Measurements from ENCODE around the gene OPN1SW.

Gene OPN1SW

DNA sequence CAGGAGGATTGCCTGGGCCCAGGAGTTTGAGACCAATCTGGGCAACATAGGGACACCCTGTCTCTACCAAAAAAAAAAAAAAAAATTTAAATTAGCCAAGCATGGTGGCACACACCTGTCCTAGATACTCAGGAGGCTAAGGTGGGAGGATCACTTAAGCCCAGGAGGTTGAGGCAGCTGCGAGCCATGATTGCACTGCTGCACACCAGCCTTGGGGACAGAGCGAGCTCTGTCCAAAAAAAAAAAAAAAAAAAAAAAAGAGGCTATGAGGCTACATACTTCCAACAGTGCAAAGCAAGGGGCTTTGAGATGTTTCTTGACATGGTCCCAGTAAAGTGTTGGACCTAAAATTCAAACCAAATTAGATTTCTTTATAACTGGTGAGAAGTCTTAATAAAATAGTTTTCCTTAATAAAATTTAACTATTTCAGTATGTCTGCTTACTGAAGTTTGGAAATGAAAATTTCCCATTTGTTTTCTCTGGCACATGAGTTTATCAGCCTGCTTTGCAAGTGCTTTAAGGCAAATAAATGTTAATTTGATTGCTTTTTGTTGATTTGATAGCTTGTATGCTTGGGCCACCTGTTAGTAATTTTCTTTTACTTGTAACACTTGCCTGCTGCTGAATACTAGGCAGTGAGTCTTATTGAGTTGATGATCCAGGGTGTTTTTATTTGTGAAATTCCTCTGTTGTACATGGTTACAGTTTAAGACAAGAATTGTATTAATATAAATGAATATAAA is 20.3 kb downstream of the OPN1SW start:
- TF ChIP-seq, protein P1, sequence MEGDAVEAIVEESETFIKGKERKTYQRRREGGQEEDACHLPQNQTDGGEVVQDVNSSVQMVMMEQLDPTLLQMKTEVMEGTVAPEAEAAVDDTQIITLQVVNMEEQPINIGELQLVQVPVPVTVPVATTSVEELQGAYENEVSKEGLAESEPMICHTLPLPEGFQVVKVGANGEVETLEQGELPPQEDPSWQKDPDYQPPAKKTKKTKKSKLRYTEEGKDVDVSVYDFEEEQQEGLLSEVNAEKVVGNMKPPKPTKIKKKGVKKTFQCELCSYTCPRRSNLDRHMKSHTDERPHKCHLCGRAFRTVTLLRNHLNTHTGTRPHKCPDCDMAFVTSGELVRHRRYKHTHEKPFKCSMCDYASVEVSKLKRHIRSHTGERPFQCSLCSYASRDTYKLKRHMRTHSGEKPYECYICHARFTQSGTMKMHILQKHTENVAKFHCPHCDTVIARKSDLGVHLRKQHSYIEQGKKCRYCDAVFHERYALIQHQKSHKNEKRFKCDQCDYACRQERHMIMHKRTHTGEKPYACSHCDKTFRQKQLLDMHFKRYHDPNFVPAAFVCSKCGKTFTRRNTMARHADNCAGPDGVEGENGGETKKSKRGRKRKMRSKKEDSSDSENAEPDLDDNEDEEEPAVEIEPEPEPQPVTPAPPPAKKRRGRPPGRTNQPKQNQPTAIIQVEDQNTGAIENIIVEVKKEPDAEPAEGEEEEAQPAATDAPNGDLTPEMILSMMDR (IDR thresholded peaks at IDR 0.05; ENCODE audit: low read depth, low read length, missing control alignments) = no peak
- H3K4me3 ChIP-seq (replicated peaks; ENCODE audit: low read depth, low read length) = no peak overlapping the region
- no peak for DNase-seq (ENCODE audit: extremely low read depth, low read depth)

DNA sequence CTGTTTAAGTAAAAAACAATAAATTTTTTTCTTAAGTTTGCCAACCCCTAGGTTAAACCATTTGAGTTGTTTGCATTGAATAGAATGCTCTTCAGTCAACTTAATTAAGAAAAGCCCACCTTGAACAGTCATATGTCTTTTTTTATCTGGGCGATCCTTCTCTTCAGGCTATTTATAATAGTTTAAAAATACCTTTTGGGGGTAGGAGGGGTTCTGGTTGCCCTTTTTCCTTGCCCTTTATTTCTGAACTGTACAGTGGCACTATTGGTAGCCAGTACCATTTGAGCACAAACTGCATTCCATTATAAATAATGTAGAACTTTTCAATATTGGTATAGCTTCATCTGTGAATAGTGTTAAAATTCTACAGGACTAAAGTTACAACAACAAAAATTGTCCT is 23.3 kb downstream of the OPN1SW start:
- TF ChIP-seq, protein P1 (IDR thresholded peaks at IDR 0.05; ENCODE audit: low read depth, low read length, missing control alignments) = no peak
- no peak overlapping the region for H3K4me3 ChIP-seq (replicated peaks; ENCODE audit: low read depth, low read length)
- DNase-seq (ENCODE audit: extremely low read depth, low read depth) = no peak

DNA sequence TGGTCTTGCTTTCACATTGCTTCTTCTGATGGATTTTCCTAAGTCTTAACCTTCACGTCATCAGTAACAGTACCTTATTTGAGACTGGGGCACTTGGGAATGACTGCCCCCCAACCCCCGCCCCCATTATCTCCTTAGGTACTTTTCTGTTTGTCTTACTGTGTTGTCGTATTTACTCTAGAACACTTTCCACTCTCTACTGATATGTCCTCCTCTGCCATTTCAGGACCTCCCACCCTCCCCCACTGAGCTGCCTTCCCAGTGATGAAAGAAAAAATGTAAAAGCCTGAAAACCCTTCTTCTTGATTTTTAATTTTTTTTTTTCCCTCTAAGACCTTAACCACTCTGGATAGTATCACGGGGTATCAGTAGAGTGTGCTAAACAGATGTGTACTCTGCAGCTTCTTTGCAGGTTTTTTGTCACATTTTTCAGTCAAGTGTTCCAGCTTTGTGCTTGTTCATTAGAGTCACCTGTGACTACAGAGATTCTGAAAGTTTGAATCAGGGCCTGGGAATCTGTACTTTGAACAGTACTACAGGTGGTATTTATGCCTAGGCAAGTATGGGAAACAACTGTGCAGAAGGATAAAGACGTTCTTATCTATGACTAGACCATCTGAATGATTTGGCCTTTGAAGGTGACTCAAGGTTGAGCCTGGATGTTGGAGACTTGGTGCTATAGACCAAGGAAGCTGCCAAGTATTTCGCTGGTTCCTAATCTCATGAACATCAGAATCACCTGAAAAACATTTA is 28.1 kb downstream of the OPN1SW start:
- H3K4me3 ChIP-seq (replicated peaks; ENCODE audit: low read depth, low read length) = no peak overlapping the region
- DNase-seq (ENCODE audit: extremely low read depth, low read depth) = no peak
- TF ChIP-seq, protein P1 (IDR thresholded peaks at IDR 0.05; ENCODE audit: low read depth, low read length, missing control alignments) = no peak

DNA sequence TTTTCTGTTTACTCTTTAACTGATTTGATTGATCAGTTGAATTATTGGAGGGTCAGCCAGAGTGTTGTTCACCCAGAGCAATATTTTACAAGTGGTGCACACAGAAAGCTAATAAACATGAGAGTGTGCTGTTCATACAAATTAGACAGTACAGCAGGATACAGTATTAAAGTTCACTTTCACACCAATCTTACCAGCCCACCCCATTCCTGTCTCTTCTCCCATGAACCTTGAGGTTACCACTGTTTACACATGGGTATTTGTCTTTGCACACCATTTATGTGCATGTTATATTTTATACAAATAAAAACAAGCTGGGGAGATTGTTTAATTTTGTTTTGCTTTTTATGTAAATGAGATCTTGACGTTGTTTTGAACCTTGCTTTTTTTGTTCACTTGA is 29.9 kb downstream of the OPN1SW start:
- DNase-seq (ENCODE audit: extremely low read depth, low read depth) = no peak
- H3K4me3 ChIP-seq (replicated peaks; ENCODE audit: low read depth, low read length) = no peak overlapping the region
- TF ChIP-seq, protein P1 (IDR thresholded peaks at IDR 0.05; ENCODE audit: low read depth, low read length, missing control alignments) = no peak

DNA sequence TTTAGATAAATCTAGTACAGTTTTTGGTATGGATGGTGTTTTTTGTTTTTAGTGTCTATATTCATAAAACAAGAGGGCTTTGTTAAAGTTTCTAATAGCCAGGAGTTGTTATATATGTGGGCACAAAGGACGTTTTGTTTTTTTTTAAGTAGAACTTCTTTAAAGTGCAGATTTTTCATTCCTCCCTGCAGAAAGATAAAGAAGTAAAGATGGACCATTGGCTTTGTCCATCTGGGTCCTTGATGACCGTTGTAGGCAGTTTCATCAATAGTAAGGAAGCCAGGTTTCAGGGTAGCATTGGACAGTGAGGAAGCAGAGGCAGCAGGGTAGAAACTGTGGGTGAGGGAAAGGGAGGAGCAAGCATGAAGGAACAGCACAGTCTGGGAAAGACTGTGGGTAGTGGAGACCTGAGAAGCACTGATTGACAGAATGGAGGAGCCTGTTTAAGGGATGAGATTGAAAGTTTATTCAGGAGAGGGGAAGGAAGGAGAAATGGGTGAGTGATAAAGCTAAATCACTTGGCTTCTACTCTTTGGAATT is 31.2 kb downstream of the OPN1SW start:
- no peak for DNase-seq (ENCODE audit: extremely low read depth, low read depth)
- no peak overlapping the region for H3K4me3 ChIP-seq (replicated peaks; ENCODE audit: low read depth, low read length)
- TF ChIP-seq, protein P1 (IDR thresholded peaks at IDR 0.05; ENCODE audit: low read depth, low read length, missing control alignments) = no peak

DNA sequence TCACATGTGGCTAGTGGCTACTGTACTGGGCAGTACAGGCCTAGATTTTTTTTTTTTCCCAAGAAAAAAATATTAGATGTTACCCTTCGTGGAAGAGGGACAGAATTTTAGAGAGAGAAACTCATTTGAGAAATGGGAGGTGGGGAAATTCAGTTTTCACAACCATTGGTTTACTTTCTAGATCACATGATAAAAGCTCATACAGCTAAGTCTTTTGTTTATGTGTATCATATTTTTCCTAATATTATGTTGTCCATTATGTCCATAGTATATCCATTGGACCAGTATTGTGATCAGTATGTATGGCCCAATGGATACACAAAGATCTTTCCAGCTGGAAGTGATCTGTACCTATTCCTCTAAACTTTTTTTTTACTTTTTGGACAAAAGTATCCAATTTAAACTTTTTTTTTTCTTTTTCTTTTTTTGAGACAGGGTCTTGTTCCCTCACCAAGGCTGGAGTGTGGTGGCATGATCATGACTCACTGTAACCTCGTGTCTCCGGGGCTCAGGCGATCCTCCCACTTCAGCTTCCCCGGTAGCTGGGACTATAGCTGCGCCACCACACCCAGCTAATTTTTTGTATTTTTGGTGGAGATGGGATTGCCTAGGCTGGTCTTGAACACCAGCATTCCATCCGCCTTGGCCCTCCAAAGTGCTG is 32.4 kb downstream of the OPN1SW start:
- no peak overlapping the region for H3K4me3 ChIP-seq (replicated peaks; ENCODE audit: low read depth, low read length)
- TF ChIP-seq, protein P1 (IDR thresholded peaks at IDR 0.05; ENCODE audit: low read depth, low read length, missing control alignments) = no peak
- DNase-seq (ENCODE audit: extremely low read depth, low read depth) = no peak
